ENCODE results near the gene ELF4. TPM values are rescaled to one million over a fixed set of nuclear protein-coding genes. Genes with fewer than 3 reads are reported as not detected.
A peak's percentile ranks its signal among the peaks of the same experiment; 100 is the strongest.

ELF4 gene
- total RNA-seq, 1 donor = 16.4 TPM

DNA sequence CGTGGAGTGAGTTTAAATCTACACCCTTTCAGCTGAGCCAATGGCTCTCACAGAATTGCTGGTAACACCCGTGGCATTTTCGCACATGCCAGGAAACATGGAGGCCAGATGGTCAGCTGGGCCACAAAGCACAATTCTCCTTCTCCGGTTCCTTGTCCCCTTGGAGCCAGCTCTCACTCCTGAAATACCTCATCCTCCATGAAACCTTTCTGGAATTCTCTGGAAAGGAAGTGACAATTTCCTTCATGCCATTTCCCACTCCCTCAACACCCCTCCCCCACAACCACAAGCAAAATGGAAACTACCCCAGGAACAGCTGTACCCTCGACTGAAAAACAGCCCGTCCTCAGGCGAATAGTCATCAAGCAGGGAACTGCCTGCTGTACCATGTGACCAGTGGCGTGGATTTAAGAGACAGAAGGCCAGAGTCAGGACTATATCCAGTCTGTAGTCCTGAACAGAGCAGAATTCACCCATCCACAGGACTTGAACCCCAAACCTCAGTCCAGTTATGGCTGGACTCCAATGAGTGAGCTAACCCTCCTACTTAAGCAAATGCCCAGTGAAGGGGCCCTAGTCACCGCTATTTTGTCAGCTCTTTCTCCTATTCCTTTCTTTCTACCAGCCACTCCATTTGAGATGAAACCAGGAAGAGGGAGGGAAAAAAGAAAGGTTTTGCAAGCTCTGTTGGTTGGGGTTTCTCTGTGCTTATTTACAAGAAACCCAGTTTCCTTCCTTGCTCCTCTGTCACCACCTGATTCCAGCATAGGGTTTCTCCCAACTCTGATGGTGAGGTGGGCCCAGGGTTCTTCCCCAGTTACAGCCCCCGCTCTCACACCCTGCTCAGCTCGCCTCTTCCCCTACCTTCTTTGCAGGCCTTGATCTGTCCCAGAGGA, 24.5 kb downstream of the ELF4 start:
- TF ChIP-seq CTCF (IDR thresholded peaks at IDR 0.05; ENCODE audit: insufficient read depth, low read depth, low read length) = no peak
- DNase-seq (ENCODE audit: low read depth) = peak; percentile 40

DNA sequence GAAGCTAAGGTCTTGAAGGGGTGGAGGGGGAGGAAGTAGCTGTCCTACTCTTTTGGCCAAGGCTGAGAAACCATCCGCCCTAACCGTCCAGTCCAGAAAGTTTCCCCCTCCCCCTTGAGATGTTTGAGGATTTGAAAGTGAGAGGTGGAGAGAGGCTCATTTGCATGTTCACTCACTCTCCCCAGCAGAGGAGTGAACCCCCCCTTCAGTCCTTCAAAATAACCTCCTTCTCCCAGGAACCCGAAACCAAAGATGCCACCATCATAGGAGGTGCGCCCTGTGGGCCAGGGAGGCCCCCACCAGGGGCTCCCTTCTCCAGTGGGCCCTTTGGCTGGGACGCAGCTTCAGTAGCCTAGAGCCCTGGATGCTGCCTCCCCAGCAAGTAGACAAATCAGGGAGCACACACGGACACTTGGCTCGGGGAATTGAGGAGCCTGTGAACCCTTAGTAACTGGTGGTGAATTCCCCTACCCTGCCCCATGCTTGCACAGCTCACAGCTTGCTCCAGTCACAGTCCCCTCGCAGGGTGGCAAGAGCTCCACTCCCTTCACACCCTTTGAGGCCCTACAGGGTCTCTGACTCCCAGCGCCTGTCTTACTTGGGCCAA, 25.6 kb downstream of the ELF4 start:
- no peak for TF ChIP-seq CTCF (IDR thresholded peaks at IDR 0.05; ENCODE audit: insufficient read depth, low read depth, low read length)
- no peak overlapping the region for H3K4me3 ChIP-seq (ENCODE audit: low read depth, low read length)
- no peak for DNase-seq (ENCODE audit: low read depth)

More for the DNA sequence above, 24.5 kb downstream of the ELF4 start:
- no peak overlapping the region for H3K4me3 ChIP-seq (ENCODE audit: low read depth, low read length)

GRCh38 chrX:130083656-130084382, 26.5 kb downstream of the ELF4 start:
- no peak for DNase-seq (ENCODE audit: low read depth)
- TF ChIP-seq CTCF (IDR thresholded peaks at IDR 0.05; ENCODE audit: insufficient read depth, low read depth, low read length) = no peak
- no peak overlapping the region for H3K4me3 ChIP-seq (ENCODE audit: low read depth, low read length)

DNA sequence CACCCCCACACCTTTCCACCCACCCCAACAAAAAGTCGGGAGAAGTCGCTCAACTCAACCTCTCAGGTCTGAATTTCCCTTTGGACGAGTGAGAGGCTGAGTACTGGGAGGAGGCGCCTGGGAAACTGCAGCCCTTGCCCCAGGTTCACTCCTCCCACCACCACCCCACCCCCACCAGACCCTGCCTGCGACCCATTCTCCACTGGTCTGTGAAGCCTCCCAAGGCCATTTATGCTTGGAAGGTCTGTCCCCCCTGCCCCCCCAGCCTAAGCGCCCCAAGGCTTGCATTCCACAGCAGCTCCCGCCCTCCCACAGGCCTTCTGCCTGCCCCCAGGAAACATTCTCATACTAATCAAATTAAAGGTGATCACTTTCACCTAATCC, 27.2 kb downstream of the ELF4 start:
- TF ChIP-seq CTCF (IDR thresholded peaks at IDR 0.05; ENCODE audit: insufficient read depth, low read depth, low read length) = no peak
- H3K4me3 ChIP-seq (ENCODE audit: low read depth, low read length) = no peak overlapping the region
- no peak for DNase-seq (ENCODE audit: low read depth)

- TF ChIP-seq CTCF (IDR thresholded peaks at IDR 0.05; ENCODE audit: insufficient read depth, low read depth, low read length) = peak; percentile 22
- H3K4me3 ChIP-seq (ENCODE audit: low read depth, low read length) = no peak overlapping the region
- peak; percentile 55 for DNase-seq (ENCODE audit: low read depth)
Observed at GRCh38 chrX:130082244-130083106, 27.8 kb downstream of the ELF4 start.

DNA sequence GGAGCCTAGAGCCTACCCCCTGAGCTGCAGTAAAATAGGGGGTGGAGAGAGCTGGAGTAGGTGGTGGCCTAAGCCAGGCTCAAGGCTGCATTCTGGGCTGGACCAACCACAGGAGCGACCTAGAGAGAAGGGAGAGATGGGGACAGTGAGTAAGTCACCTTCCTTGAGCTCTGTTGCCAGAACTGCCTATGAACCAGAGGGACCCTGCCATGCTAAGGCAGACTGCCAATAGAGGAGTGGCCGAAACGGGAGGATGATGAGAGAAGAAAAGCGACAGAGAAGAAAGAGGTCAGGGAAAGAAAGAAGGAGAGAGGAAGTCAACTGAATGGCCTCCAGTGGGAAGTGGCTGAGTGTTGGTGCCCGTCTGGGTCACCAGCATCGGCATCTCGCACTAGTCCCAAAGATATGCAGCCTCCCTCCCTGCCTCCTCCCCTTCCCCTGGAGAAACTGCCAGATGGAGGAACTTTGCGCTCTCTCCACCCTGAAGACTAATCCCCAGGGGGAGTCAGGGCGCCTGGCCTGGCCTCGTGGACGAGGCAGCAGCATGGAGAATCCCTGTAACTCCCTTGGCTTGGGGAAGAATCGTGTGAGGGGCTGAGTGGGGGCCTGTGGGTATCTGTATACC, 28.8 kb downstream of the ELF4 start:
- no peak for DNase-seq (ENCODE audit: low read depth)
- no peak for TF ChIP-seq CTCF (IDR thresholded peaks at IDR 0.05; ENCODE audit: insufficient read depth, low read depth, low read length)
- H3K4me3 ChIP-seq (ENCODE audit: low read depth, low read length) = no peak overlapping the region

Data from fibroblast of villous mesenchyme (primary cell).